ENCODE data around the gene MTMR4. TPM values are rescaled to one million over a fixed set of nuclear protein-coding genes. Genes with fewer than 3 reads are reported as not detected.

Gene MTMR4
- total and polyA plus RNA-seq, 2 experiments from 2014 or later: 11.1 to 42.2 TPM

GRCh38 chr17:58504826-58505351 is 9.5 kb downstream of the MTMR4 start:
- Histone ChIP-seq H3K27me3 (ENCODE audit: insufficient read depth) (no peaks in the 10 kb centered on the region), H3K36me3 (ENCODE audit: insufficient read depth) (peaks cover 66% of the 10 kb centered on the region), H3K4me3 (no peak overlapping the region), H2AFZ (no peak overlapping the region), H3F3A (replicated peaks; ENCODE audit: low read depth) (no peaks in the 10 kb centered on the region), H3K79me2 (replicated peaks; ENCODE audit: insufficient read depth) (no peaks in the 10 kb centered on the region), H3K27ac (ENCODE audit: low read depth) (no peak overlapping the region), H3K9me2 (ENCODE audit: insufficient read depth) (no peaks in the 10 kb centered on the region), H4K20me1 (replicated peaks; ENCODE audit: insufficient read depth) (no peaks in the 10 kb centered on the region; the same call in 1 of the 2 replicates), H3K4me2 (no peak overlapping the region), H3K4me1 (ENCODE audit: insufficient read depth) (no peaks in the 10 kb centered on the region)
- DNase-seq (ENCODE audit: low spot score) (no peak), ATAC-seq (no peak)
- Mint-ChIP-seq H3K4me1 (no peaks in the 10 kb centered on the region), H3K27ac (no peak overlapping the region), H3K27me3 (ENCODE audit: insufficient read depth, low read depth, poor library complexity) (no peaks in the 10 kb centered on the region), H3K36me3 (ENCODE audit: low read depth) (peaks cover 85% of the 10 kb centered on the region), H3K4me3 (no peak overlapping the region), H3K9me3 (no peaks in the 10 kb centered on the region)
- TF ChIP-seq CTCF (conservative IDR thresholded peaks at IDR 0.05; ENCODE audit: low read depth in 2 of 2): no peak
- no peak for TF ChIP-seq EZH2phosphoT487 (IDR thresholded peaks at IDR 0.05; ENCODE audit: unreplicated experiment)
- no peak for TF ChIP-seq STAT1 (IDR thresholded peaks at IDR 0.05; ENCODE audit: unreplicated experiment)
- TF ChIP-seq EZH2 (IDR thresholded peaks at IDR 0.05; ENCODE audit: low read depth, unreplicated experiment): no peak
- no peak for TF ChIP-seq CREB1 (CRISPR knock-in tag; IDR thresholded peaks at IDR 0.05; ENCODE audit: low read depth)
- TF ChIP-seq ZNF462 (CRISPR knock-in tag; IDR thresholded peaks at IDR 0.05): no peak
- TF ChIP-seq NANOG (IDR thresholded peaks at IDR 0.05; ENCODE audit: borderline replicate concordance): no peak
- no peak for TF ChIP-seq ETS1 (IDR thresholded peaks at IDR 0.05)
- no peak for TF ChIP-seq REST (IDR thresholded peaks at IDR 0.05; ENCODE audit: unreplicated experiment)

Measured in GM23338 (cell line).